Stimulated activated CD4-positive, alpha-beta T cell treated with anti-CD3 and anti-CD28 coated beads, Interleukin-15, amount 100 ng/mL, for 48 hours (primary cell): ENCODE data around the gene PCBP3.
"Not testable (repeated sequence)": the region's sequence is repeated elsewhere in the genome, so short reads cannot be mapped to it uniquely, and the experiment has no call there.

Experiments
- DNase-seq, 2 donors: peaks; one replicate each; pipeline ENCODE4 v3.0.0-alpha.2; 2020; ENCODE audit warnings: low read depth in 2 of 2

PCBP3 gene

DNA sequence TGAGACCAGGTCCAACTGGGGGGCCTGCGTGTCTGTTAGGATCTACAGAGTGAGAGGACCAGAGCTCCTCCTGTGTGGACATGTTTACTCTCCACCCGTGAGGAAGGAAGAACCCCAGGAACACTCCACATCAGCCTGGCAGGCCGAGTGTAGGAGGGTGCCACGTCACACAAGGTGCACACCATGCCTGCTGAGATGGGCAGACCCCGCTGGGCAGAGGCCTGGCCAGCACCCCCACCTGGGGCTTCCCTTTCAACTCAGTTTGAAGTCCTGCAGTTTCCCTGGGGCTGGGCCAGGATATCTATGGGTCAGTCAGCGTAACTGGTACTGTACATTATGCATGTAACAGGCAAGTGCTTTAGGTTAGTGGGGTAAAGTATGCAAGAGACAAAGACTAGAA is 30.1 kb upstream of the PCBP3 start:
- DNase-seq = no peak

DNA sequence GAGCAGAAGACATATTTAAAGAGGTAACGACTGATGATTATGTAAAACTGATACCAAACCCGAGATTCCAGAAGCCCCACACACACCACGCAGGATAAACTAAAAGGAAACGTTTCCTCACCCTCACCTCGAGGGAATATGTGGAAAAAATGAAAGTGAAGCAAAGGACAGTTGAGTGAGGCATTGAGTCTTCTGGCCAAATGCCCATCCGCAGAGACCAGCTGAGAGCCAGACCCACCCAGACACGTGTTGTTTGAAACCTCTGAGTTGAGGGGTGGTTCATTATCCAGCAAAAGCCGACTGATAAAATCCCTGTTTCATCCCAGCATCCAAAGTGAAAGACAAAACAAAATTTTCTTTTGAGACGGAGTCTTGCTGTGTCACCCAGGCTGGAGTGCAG is 29.6 kb upstream of the PCBP3 start:
- DNase-seq = no peak

DNA sequence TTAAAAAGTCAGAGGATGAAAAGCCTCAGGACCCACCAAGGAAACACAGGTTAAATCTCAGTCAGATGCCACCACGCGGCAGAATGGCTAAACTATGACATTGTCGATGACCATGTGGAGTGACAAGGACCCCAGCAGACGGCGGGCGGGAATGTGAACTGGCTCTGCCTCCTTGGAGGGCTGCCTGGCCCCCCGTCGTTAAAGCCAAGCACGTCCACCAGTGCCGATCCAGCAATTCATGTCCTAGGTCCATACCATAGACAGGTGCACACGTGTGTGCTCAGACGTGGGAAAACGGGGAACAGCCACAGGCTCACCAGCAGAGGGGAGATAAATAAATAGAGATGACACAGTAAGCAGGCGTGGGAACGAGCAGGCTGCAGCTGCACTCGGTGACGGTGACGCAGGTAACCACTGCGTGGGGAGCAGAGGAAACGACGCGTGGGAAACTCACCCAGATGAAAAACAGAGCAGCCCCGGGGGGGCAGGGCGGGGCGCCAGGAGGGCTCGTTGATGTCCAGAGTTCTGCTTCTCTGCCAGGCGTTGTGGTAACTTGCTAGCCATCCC is 28.3 kb upstream of the PCBP3 start:
- peak; percentile 64 to 78 for DNase-seq

DNA sequence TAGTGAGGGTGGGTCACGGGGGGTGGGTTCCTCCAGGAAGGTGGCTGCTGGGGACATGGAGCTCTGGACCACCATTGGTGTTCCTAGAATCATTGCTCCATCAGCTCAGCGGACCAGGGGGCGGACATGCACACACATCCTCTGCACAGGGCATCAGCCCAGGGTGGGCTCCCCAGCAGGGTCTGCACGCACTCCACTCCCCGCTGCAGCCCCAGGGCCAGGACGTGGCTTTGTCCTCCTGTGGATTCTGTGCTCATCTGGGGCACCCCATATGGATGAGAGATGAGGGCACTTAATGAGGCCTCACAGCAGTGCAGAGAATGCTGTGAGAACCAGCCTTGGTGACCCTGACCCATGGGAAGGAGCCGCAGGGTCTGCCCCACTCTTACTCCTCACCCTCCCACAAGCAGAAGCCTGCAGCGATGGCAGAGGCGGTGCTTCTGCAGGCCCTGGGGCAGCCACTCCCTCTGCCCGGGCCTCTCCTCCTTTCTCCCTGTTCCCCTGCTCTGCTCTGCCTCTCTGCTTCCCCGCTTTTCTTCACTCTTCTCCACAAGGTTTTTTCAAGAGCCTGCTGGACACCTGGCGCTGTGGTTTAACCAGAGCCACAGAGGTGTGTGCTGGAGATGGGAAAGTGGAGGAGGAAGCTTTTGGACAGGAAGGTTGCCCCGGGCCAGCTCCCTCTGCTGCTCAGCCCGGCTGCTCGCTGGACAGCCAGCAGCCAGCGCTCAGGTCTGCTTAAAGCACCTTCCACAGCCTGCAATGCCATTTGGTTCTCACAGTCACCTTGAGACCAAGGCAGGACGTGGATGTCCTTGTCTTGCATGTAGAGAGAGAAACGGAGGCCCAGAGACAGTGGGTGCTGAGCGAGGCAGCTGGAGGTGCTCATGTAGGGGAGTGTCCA is 26.3 kb upstream of the PCBP3 start:
- no peak for DNase-seq

DNA sequence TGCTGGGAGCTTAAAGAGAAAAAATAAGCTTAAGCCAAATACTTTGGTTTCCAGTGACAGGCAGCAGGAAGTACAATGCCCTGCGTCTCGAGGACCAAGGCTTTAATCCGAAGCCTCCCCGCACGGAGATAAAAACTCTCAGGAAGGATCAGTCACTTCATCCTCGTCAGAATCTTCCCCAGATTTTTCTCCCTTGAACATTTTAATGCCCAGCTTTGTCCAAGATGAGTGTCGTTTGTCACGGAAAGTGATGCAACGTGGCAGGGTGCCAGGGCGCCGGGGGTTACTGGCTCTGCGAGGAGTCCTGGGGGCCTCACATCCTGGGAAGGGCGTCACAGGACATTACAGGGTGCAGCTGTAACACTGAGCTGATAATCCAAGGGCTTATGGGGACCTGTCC is 25.2 kb upstream of the PCBP3 start:
- DNase-seq = no peak

DNA sequence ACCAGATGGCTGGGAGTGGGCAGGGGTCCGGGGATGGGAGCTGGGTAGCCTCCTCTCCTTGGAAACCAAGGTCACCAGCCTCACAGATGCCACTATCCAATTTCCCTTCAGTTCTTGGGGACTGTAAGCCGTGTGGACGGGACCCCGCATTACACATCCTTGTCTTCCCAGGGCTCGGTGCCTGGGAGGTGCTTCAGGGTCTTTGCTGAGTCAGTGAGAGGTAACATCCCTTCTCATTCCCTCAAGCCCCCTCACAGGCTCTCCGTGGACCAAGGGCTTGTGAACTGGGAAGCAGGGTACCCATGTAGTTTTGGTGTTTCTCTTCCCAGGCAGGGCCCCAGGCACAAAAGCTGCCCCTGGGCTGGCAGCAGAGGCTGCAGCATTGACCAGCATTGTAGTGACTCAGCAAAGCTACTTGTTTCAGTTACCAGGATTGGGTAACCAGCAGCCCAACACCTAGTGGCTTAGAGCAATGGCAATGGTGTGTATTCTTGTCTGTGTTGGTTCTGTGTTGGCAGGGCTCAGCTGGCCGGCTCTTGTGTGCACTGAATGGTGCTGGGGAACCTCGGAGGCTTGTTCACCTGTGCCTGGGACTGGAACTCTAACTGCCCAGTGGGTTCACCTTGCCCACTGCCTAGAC is 24.6 kb upstream of the PCBP3 start:
- no peak for DNase-seq

DNA sequence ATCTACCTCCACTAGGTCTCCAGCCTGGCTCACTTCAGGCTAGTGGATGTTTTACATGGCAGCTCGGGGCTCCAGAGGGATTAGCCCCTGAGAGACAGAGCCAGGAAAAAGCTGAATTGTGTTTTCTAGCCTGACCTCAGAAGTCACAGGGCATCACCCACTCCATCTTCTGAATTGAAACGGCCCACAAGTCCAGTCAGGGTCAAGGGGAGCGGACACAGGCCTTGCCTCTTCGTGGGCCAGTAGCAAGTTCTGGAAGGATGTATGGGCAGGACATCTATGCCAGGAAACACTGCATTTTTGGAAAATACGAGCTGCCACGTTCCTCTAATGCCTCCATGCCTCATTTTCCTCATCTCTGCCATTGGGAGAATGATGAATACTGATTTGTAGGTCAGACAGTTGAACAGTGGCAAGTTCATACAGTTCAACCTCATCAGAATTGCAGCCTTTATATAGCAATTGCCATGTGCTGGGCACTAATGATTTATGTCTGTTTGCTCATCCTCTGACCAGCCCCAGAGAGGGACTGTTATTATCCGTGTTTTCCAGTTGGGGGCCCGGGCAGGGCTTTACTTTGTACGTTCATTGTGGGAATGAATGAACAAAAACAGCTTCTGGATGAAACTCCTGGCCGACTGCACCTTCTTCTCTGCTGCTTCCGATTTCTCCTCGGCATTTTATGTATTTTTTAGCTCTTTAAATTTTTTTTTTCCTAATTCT is 23.2 kb upstream of the PCBP3 start:
- DNase-seq = no peak

DNA sequence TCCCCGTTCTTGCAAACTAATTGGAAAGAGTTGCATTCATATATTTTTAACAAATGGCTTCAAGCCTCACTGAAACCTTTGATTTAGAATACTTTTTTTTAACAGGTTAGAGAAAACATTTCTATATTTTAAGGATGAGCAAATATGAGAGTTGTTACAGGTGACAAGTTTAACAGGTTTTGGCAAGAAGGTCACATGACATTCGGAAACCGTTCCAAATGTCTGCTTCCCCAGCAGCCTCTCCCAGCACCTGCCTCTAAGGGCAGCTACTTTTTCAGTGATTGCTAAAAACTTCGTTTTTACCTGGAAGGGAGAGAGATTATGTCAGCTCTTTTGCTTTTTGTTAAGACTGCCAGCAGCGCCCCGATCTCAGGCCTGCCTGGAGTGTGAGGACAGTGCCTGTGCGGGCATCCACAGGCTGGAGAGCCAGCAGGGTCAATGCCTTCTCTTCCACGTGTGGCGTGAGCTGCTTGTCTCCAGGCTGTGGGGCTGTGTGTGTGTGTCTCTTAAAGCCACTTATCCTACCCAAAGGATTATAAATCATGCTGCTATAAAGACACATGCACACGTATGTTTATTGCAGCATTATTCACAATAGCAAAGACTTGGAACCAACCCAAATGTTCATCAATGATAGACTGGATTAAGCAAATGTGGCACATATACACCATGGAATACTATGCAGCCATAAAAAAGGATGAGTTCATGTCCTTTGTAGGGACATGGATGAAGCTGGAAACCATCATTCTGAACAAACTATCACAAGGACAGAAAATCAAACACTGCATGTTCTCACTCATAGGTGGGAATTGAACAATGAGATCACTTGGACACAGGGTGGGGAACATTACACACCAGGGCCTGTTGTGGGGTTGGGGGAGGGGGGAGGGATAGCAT is 21.8 kb upstream of the PCBP3 start:
- DNase-seq = not testable (repeated sequence)

DNA sequence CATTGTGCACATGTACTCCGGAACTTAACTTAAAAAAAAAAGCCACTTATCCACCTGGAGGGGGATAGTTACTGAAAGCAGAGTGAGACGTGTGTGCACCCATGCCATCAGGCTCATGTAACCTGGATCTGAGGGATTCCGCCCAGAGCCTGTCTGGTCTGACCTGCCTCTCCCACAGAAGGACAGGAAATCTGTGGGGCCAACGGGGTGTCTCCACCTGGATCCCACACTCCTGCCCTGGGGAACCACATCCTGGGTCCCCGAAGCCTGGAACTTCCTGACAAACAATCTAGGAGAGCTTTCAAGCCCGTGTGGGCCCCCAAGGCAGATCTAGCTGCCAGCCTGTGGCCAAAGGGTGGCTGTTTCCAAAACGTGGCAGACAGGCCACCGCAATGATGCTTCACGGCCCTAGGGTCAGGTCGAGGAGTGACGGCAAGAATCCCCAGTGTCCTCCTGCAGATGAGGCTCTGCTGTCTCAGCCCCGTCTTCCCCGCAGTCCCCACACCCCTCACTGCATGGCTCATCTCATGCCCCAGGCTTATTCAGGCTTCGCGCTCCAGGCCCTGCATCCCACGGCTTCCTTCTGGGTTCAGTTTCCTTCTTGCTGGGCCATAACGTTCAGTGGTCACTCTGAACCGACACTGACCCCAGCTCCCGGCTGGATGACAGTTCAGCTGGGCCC is 21.0 kb upstream of the PCBP3 start:
- no peak for DNase-seq

DNA sequence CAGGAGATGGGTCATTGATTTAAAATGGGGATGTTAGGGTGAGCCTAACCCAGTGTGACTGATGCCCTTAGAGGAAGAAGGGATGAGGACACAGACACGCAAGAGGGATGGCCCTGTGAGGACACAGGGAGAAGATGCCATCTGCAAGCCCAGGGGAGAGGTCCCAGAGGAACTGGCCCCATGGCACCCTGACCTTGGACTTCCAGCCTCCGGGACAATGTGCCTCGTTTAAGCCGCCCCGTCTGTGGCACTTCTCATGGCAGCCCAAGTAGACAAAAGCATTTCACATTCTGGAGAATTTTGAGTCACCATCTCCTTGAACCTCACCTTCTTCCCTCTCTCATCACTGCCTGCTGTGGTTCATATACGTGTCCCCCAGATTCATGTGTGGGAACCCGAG is 20.1 kb upstream of the PCBP3 start:
- DNase-seq = no peak

DNA sequence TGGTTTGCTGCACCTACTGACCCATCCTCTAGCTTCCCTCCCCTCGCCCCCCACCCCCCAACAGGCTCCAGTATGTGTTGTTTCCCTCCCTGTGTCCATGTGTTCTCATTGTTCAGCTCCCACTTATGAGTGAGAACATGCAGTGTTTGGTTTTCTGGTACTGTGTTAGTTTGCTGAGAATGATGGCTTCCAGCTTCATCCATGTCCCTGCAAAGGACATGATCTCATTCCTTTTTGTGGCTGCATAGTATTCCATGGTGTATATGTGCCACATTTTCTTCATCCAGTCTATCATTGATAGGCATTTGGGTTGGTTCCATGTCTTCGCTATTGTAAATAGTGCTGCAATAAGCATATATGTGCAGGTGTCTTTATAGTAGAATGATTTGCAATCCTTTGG is 17.4 kb upstream of the PCBP3 start:
- not testable (repeated sequence) for DNase-seq

DNA sequence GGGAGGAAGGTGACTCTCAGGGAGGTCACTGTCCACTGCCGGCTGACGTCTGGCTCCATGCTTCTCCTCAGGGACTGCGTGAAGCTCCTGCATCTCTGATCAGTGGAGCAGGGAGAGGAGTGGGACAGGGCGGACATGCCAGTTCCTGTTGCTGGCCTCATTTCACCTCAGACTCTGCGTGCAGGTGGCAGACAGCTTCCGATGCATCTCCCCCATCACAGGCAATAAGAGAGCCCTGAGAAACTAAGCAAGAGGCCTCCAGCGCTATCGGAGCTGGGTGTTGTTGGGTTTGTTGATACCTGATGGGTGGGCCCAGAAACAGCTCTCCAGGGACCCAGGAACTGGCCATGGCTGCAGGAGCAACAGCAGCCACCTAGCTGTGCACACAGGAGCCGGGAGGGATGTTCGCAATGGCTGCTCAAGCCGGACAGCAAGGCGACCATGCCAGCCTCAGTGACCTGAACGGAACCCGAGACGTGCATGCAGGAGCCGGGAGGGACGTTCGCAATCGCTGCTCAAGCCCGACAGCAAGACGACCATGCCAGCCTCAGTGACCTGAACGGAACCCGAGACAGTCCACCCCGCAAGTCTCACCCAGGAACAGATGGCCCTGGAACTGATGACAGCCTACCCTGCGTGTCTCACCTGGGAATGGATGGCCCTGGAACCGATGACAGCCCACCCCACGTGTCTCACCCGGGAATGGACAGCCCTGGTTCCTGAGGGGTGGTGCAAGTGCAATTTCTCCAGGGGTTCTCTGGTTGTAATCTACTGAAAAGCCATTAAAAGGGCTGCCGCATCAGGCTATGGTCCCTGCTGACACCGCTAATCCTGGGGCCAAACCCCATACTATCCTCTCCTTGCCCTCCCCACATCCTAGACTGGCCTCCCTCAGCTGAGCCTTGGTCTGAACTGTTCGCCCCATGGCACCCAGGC is 14.2 kb upstream of the PCBP3 start:
- no peak for DNase-seq

DNA sequence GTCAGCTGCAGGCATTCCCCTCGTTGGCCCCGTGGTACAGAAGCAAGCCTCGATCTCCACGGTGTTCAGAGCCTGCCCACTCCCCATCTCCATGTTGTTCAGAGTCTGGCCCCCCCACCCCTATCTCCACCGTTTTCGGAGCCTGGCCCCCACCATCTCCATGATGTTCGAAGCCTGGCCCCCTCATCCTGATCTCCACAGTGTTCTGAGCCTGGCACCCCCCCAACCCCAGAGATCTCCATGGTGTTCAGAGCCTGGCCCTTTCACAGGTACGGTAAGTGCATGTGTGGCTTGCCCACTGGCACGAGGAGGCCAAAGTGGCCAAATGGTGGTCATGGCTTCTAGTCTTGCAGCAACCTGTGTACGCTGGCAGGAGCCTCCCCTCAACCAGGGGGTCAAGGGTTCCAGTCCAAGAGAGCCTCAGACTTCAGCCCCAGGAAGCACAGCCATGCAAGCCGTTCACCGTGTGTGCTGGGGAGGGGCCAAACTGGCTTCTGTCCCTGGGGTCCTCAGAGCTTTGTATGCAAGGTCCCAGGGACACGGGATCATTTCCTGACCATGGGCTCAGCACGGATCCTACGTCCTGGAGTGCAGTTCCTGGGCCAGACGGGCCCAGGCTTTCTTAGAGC is 13.3 kb upstream of the PCBP3 start:
- no peak for DNase-seq

DNA sequence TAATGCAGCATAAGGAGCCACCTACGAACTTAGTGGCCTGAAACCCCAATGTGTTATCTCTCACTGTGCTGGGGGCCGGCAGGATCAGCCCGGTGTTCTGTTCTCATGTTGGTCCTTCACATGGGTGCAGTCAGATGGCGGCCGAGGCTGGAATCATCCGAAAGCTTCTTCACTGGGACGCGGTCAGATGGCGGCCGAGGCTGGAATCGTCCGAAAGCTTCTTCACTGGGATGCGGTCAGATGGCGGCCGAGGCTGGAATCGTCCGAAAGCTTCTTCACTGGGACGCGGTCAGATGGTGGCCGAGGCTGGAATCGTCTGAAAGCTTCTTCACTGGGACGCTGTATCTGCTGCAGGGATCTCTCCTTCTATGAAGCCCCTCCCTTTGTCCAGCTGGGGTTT is 12.6 kb upstream of the PCBP3 start:
- no peak for DNase-seq

DNA sequence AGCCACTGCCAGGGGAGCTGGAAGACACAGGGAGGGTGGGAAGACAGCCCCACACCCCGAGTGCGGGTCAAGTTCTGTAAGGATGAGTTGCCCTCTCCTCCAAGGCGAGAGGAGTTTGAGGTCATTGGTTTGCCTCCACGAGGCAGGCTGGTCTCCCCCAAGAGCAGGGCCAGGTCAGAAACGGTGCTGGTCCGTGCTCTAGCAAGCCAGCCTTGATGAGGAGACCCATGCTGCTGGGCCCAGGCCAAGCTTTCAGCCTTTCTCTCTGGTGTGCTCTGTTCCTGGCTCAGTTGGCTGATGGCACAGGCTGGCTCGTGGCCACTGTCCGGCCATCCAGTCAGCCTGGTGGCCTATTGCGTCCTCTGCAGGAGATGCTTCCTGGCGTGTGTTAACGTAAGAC is 12.0 kb upstream of the PCBP3 start:
- no peak for DNase-seq

DNA sequence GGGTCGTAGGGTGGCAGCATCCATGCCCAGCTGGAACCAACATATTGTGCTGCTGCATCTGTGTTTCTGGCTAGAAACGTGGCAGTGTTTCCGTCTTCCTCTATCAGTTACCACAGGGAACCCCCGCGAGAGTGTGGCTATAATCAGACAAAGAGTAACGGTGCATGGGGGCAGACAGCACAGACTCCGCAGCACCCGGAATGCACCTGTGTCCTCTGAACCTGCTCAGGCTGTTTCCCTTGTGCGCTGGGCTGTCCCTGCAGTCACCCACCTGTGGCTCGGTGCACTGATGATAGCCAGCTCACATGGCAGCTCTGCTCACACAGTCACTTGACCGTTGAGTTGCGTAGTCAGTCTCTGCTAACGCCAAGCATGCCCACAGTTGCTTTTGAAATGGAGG is 11.4 kb upstream of the PCBP3 start:
- DNase-seq = no peak

DNA sequence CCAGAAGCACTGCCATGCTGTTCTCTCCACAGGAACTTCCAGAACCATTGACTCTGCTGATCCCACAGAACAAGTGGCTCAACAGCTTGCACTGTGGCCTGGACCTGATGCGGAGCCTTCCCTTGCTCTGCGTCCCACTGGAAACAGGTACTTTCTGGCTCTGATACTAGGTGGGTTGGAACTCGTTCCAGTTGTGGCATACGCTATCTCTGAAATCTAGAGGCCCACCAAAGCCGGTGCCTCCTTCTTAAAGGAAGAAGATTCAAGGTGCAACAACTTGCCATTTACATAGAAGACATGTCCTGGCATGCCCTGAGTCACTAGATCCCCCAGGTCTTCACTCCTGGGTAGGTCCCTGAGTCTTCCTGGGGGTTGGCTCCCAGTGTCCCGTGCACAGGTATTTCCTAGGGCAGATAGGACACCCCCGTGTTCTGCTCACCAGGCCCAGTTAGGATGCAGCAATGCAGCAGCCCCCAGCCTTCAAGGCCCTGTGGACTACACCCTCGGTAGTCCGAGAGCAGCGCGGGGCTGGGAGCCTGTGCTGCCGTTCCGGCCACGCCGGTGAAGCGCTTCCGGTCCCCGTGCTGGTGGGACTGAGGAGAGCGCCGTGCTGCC is 10.8 kb upstream of the PCBP3 start:
- no peak for DNase-seq

DNA sequence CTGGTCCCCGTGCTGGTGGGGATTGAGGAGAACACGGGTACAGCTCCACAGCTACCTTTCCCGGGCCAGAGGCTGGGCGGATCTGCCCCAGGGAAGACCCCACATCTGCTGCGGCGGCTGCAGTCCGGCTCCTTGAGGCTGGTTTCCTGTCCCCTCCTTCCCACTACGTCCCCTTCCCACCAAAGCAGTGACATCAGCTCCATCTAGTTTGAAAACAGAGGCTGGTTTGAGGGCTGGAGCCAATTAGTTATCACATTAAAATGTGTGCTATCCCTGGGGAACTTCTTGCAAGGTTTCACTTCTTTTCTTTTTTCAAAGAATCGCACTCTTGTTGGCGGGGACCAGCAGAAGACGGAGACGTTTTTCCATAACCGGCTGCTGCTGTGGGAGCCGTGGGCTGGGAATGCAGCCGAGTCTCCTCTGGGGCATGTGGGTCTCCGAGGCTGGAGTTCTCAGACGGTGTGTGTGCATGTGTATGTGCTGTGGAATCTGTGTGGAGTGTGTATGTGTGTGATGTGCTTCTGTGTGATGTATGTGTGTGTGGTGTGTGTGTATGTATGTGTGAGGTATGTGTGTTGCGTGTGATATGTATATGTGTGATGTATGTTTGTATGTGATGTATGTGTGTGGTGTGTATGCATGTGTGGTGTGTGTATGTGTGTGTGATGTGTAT is 8.9 kb upstream of the PCBP3 start:
- no peak for DNase-seq
